Spleen (tissue), 7 donors: Measurements from ENCODE around the gene NLRP3.

Experiments
- CTCF ChIP-seq, 11 experiments: fragments of 200-600 bp in 7 of 11; fragments of 450-650 bp in 4 of 11; sonication (generic) in 4 of 11; IDR thresholded peaks in 8 of 11; conservative IDR thresholded peaks in 3 of 11; 1 replicate in 7 of 11; 2 replicates in 4 of 11; pipeline versions ENCODE4 v1.4.0 to v1.8.0; 2016 to 2021; ENCODE audit warnings: antibody characterized with exemption in 11 of 11, inconsistent platforms in 4 of 11, mild to moderate bottlenecking in 1 of 11
- POLR2A ChIP-seq, 3 donors: fragments of 450-650 bp; IDR thresholded peaks; one replicate each; pipeline ENCODE4 v1.5.1; 2017; ENCODE audit warnings: antibody characterized with exemption in 3 of 3, mild to moderate bottlenecking in 1 of 3
- POLR2AphosphoS5 ChIP-seq, 3 donors: sonication (generic); formaldehyde crosslinking; IDR thresholded peaks; one replicate each; pipeline ENCODE4 v1.5.1; 2017; ENCODE audit warnings: antibody characterized with exemption in 3 of 3
- donor health status: DM: no; HTN: no; CAD: no; lungs with moderate emphysema.
- donor health status: DM: no; HTN: no; CAD: no.
- donor health status: DM: no; HTN: no; CAD: no.

GRCh38 chr1:247482747-247483146 is 66.8 kb downstream of the NLRP3 start:
- TF ChIP-seq POLR2A (IDR thresholded peaks at IDR 0.05) (no peak), CTCF (IDR thresholded peaks at IDR 0.05 in 8 of 11, conservative IDR thresholded peaks at IDR 0.05 in 3 of 11) (no peak), POLR2AphosphoS5 (IDR thresholded peaks at IDR 0.05) (no peak)
